ENCODE data around the gene ZYG11B.
"Not testable (repeated sequence)": the region's sequence is repeated elsewhere in the genome, so short reads cannot be mapped to it uniquely, and the experiment has no call there.

Gene ZYG11B

GRCh38 chr1:52733368-52733767 is 7.1 kb downstream of the ZYG11B start:
- H3K79me2 ChIP-seq (ENCODE audit: low read length) = peaks cover 28% of the 10 kb centered on the region
- H3K9ac ChIP-seq (ENCODE audit: low read length) = no peak overlapping the region
- no peak overlapping the region for H3K4me2 ChIP-seq (ENCODE audit: low read depth, low read length)
- no peaks in the 10 kb centered on the region for H3K9me2 ChIP-seq (replicated peaks; ENCODE audit: insufficient read depth, low read length)
- no peak overlapping the region for H3K27ac ChIP-seq (ENCODE audit: low read length)
- no peaks in the 10 kb centered on the region for H3F3A ChIP-seq (ENCODE audit: insufficient read depth, low read length)
- H3K4me3 ChIP-seq (ENCODE audit: low read length) = no peak overlapping the region
- no peaks in the 10 kb centered on the region for H3K27me3 ChIP-seq (replicated peaks; ENCODE audit: insufficient read depth, low read length)
- H3K4me1 ChIP-seq (ENCODE audit: low read length) = no peaks in the 10 kb centered on the region
- no peak for TF ChIP-seq EZH2phosphoT487 (IDR thresholded peaks at IDR 0.05; ENCODE audit: low read length)
- no peak for TF ChIP-seq CTCF (IDR thresholded peaks at IDR 0.05; ENCODE audit: low read length)
- TF ChIP-seq EZH2 (optimal IDR thresholded peaks at IDR 0.05; ENCODE audit: low read depth, low read length) = no peak
- no peak overlapping the region for H2AFZ ChIP-seq (ENCODE audit: low read length)
- H4K20me1 ChIP-seq (ENCODE audit: insufficient read depth, low read length) = no peaks in the 10 kb centered on the region
- no peaks in the 10 kb centered on the region for H3K36me3 ChIP-seq (replicated peaks; ENCODE audit: insufficient read depth, low read length)
- no peaks in the 10 kb centered on the region for H3K9me3 ChIP-seq (replicated peaks; ENCODE audit: insufficient read depth, low read length)
- DNase-seq = no peak

GRCh38 chr1:52735371-52735770 is 9.1 kb downstream of the ZYG11B start:
- H3K36me3 ChIP-seq (replicated peaks; ENCODE audit: insufficient read depth, low read length); DNase-seq; H3K9me3 ChIP-seq (replicated peaks; ENCODE audit: insufficient read depth, low read length); H3K4me3 ChIP-seq (ENCODE audit: low read length); H4K20me1 ChIP-seq (ENCODE audit: insufficient read depth, low read length); H3K9ac ChIP-seq (ENCODE audit: low read length); H3K27ac ChIP-seq (ENCODE audit: low read length); H3K27me3 ChIP-seq (replicated peaks; ENCODE audit: insufficient read depth, low read length); H3K4me2 ChIP-seq (ENCODE audit: low read depth, low read length); H3K4me1 ChIP-seq (ENCODE audit: low read length); H2AFZ ChIP-seq (ENCODE audit: low read length); H3F3A ChIP-seq (ENCODE audit: insufficient read depth, low read length); H3K9me2 ChIP-seq (replicated peaks; ENCODE audit: insufficient read depth, low read length): not testable (repeated sequence)
- H3K79me2 ChIP-seq (ENCODE audit: low read length) = peaks cover 17% of the 10 kb centered on the region

DNA sequence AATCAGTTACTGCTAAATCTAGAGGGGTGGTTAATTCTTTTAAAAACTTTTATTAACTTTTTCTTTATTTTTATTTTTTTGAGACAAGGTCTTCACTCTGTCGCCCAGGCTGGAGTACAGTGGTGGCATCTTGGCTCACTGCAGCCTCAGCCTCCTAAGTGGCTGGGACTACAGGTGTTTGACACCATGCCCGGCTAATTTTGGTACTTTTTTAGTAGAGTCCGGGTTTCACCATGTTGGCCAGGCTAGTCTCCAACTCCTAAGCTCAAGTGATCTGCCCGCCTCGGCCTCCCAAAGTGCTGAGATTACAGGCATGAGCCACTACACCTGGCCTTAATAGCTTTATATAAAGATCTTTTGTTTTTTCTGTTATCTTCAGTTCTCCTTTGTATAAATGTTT is 11.9 kb downstream of the ZYG11B start:
- no peak for TF ChIP-seq CTCF (IDR thresholded peaks at IDR 0.05; ENCODE audit: low read length)
- no peak for TF ChIP-seq EZH2 (optimal IDR thresholded peaks at IDR 0.05; ENCODE audit: low read depth, low read length)
- peaks cover 9% of the 10 kb centered on the region; the same call in 1 of the 2 replicates for H3K4me1 ChIP-seq (ENCODE audit: low read length)
- no peak overlapping the region for H3K4me2 ChIP-seq (ENCODE audit: low read depth, low read length)
- H4K20me1 ChIP-seq (ENCODE audit: insufficient read depth, low read length) = no peaks in the 10 kb centered on the region
- no peak overlapping the region for H3K27ac ChIP-seq (ENCODE audit: low read length)
- peaks cover 28% of the 10 kb centered on the region for H3K79me2 ChIP-seq (ENCODE audit: low read length)
- H3K9me2 ChIP-seq (replicated peaks; ENCODE audit: insufficient read depth, low read length) = no peaks in the 10 kb centered on the region
- H2AFZ ChIP-seq (ENCODE audit: low read length) = no peak overlapping the region
- no peak for DNase-seq
- no peak overlapping the region for H3K9ac ChIP-seq (ENCODE audit: low read length)
- H3F3A ChIP-seq (ENCODE audit: insufficient read depth, low read length) = no peaks in the 10 kb centered on the region
- no peaks in the 10 kb centered on the region for H3K9me3 ChIP-seq (replicated peaks; ENCODE audit: insufficient read depth, low read length)
- H3K36me3 ChIP-seq (replicated peaks; ENCODE audit: insufficient read depth, low read length) = no peaks in the 10 kb centered on the region
- no peak overlapping the region for H3K4me3 ChIP-seq (ENCODE audit: low read length)
- no peaks in the 10 kb centered on the region for H3K27me3 ChIP-seq (replicated peaks; ENCODE audit: insufficient read depth, low read length)

GRCh38 chr1:52738893-52739292 is 12.6 kb downstream of the ZYG11B start:
- Histone ChIP-seq H3K4me3 (ENCODE audit: low read length) (no peak overlapping the region), H2AFZ (ENCODE audit: low read length) (no peak overlapping the region), H3K79me2 (ENCODE audit: low read length) (peaks cover 23% of the 10 kb centered on the region), H3F3A (ENCODE audit: insufficient read depth, low read length) (no peaks in the 10 kb centered on the region), H4K20me1 (ENCODE audit: insufficient read depth, low read length) (no peaks in the 10 kb centered on the region), H3K9ac (ENCODE audit: low read length) (no peak overlapping the region), H3K27me3 (replicated peaks; ENCODE audit: insufficient read depth, low read length) (no peaks in the 10 kb centered on the region), H3K36me3 (replicated peaks; ENCODE audit: insufficient read depth, low read length) (no peaks in the 10 kb centered on the region), H3K27ac (ENCODE audit: low read length) (no peak overlapping the region), H3K9me3 (replicated peaks; ENCODE audit: insufficient read depth, low read length) (no peaks in the 10 kb centered on the region), H3K4me1 (ENCODE audit: low read length) (peaks cover 9% of the 10 kb centered on the region; the same call in 1 of the 2 replicates), H3K4me2 (ENCODE audit: low read depth, low read length) (no peak overlapping the region), H3K9me2 (replicated peaks; ENCODE audit: insufficient read depth, low read length) (no peaks in the 10 kb centered on the region)
- DNase-seq = no peak
- TF ChIP-seq EZH2phosphoT487 (IDR thresholded peaks at IDR 0.05; ENCODE audit: low read length) = no peak
- no peak for TF ChIP-seq CTCF (IDR thresholded peaks at IDR 0.05; ENCODE audit: low read length)
- no peak for TF ChIP-seq EZH2 (optimal IDR thresholded peaks at IDR 0.05; ENCODE audit: low read depth, low read length)
